Measurements from ENCODE around the gene NIPAL4.
"Not testable (repeated sequence)": the region's sequence is repeated elsewhere in the genome, so short reads cannot be mapped to it uniquely, and the experiment has no call there.

The NIPAL4 gene

GRCh38 chr5:157459715-157460599 is at the start of gene NIPAL4:
NIPAL4 (plus strand) TSS chr5:157460213; CDS start chr5:157460321, 108 bp downstream.
- DNase-seq (ENCODE audit: low spot score), result peak; percentile 50
- TF ChIP-seq, protein P1, sequence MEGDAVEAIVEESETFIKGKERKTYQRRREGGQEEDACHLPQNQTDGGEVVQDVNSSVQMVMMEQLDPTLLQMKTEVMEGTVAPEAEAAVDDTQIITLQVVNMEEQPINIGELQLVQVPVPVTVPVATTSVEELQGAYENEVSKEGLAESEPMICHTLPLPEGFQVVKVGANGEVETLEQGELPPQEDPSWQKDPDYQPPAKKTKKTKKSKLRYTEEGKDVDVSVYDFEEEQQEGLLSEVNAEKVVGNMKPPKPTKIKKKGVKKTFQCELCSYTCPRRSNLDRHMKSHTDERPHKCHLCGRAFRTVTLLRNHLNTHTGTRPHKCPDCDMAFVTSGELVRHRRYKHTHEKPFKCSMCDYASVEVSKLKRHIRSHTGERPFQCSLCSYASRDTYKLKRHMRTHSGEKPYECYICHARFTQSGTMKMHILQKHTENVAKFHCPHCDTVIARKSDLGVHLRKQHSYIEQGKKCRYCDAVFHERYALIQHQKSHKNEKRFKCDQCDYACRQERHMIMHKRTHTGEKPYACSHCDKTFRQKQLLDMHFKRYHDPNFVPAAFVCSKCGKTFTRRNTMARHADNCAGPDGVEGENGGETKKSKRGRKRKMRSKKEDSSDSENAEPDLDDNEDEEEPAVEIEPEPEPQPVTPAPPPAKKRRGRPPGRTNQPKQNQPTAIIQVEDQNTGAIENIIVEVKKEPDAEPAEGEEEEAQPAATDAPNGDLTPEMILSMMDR (IDR thresholded peaks at IDR 0.05; ENCODE audit: extremely low read depth, missing control alignments), result no peak

GRCh38 chr5:157415838-157416237 is 44.2 kb upstream of the NIPAL4 start:
- TF ChIP-seq, protein P1 (IDR thresholded peaks at IDR 0.05; ENCODE audit: extremely low read depth, missing control alignments), result no peak

DNA sequence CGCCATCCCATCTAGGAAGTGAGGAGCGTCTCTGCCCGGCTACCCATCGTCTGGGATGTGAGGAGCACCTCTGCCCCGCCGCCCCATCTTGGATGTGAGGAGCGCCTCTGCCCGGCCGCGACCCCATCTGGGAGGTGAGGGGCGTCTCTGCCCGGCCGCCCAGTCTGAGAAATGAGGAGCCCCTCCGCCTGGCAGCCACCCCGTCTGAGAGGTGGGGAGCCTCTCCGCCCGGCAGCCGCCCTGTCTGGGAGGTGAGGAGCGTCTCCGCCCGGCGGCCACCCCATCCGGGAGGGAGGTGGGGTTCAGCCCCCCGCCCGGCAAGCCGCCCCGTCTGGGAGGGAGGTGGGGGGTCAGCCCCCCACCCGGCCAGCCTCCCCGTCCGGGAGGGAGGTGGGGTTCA is 40.5 kb upstream of the NIPAL4 start:
- DNase-seq (ENCODE audit: low spot score), result not testable (repeated sequence)

More at GRCh38 chr5:157415838-157416237, 44.2 kb upstream of the NIPAL4 start:
- DNase-seq (ENCODE audit: low spot score), result no peak

- not testable (repeated sequence) for DNase-seq (ENCODE audit: low spot score)
Observed at GRCh38 chr5:157429920-157430319, 30.1 kb upstream of the NIPAL4 start.

DNA sequence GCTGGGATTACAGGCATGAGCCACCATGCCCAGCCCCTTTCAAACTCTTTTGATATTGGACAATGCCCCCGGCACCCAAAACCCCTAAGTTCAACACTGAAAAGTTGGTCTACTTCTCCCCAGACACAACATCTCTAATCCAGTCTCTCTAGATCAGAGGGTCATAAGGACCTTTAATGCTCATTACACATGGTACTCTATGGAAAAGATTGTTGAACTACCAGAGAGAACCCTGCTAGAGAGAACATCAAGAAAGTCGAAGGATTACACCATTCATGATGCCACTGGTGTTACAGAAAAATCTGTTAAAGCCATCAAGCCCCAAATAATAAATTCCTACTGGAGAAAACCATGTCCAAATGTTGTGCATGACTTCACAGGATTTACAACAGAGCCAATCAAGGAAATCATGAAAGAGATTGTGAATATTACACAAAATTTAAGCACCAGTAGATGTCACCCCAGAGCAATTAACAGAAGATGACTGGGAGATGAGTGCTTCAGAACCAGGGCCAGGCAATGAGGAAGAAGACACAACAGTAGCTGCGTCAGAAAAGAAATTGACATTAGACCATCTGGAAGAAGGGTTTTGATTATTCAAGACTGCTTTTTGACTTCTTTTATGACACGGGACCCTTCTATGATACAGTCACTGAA is 28.3 kb upstream of the NIPAL4 start:
- TF ChIP-seq, protein P1 (IDR thresholded peaks at IDR 0.05; ENCODE audit: extremely low read depth, missing control alignments), result peak; percentile 39
- DNase-seq (ENCODE audit: low spot score), result peak; percentile 69

- no peak for DNase-seq (ENCODE audit: low spot score)
- TF ChIP-seq, protein P1 (IDR thresholded peaks at IDR 0.05; ENCODE audit: extremely low read depth, missing control alignments), result no peak
Observed at GRCh38 chr5:157434096-157434495, 25.9 kb upstream of the NIPAL4 start.

DNA sequence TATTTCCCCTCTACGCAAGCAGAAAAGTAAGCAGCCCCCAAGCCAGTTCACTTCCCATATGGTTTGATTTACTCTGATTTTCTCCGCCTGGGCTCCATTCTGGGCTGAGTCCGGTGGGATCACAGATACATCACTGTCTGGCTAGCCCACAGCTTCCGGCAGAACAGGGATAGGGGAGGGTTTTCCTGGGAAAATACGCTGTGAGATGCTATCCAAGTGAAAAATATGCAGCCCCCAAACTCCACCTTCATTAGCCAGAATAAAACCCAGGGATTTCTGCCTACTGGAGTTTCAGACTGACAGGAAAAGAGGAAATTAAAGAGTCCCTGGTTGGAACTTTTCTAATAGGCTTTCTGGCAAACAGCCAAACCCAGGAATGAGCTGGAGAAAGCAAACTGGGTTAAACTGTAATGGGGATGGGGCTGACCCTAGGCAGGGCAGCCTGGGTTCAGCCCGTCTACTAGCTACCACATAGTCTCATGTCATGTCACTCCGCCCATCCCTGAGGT is 16.9 kb upstream of the NIPAL4 start:
- peak; percentile 0 for DNase-seq (ENCODE audit: low spot score)
- TF ChIP-seq, protein P1 (IDR thresholded peaks at IDR 0.05; ENCODE audit: extremely low read depth, missing control alignments), result no peak

DNA sequence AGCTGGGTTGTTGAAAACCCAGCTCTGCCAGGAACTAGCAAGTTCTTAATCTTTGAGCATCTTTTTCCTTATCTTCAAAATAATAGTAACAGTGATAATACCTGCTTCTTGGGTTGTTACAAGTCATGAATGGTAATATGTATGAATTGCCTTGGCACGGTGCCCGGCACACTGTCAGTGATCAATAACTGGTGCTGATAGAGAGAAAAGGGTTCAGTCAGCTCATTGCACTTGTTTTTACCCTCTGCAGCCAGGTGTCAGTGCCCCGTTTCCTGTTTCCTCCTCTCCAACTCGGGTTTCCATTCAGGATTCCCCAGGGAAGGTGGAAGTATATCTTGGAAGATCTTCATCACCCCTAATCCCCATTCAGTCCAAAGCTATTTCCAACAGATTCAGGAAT is 15.8 kb upstream of the NIPAL4 start:
- no peak for DNase-seq (ENCODE audit: low spot score)
- TF ChIP-seq, protein P1 (IDR thresholded peaks at IDR 0.05; ENCODE audit: extremely low read depth, missing control alignments), result no peak

Data from GM20000 (cell line).